HG02973 (cell line): ENCODE data around the gene RBM19.

ENCODE experiments used
- ATAC-seq: cut with Tn5 transposase; IDR thresholded peaks from one replicate; pipeline ENCODE4 v1.9.1; 2021; ENCODE audit warnings: moderate library complexity; ENCODE audit not compliant: unreplicated experiment

Gene RBM19

DNA sequence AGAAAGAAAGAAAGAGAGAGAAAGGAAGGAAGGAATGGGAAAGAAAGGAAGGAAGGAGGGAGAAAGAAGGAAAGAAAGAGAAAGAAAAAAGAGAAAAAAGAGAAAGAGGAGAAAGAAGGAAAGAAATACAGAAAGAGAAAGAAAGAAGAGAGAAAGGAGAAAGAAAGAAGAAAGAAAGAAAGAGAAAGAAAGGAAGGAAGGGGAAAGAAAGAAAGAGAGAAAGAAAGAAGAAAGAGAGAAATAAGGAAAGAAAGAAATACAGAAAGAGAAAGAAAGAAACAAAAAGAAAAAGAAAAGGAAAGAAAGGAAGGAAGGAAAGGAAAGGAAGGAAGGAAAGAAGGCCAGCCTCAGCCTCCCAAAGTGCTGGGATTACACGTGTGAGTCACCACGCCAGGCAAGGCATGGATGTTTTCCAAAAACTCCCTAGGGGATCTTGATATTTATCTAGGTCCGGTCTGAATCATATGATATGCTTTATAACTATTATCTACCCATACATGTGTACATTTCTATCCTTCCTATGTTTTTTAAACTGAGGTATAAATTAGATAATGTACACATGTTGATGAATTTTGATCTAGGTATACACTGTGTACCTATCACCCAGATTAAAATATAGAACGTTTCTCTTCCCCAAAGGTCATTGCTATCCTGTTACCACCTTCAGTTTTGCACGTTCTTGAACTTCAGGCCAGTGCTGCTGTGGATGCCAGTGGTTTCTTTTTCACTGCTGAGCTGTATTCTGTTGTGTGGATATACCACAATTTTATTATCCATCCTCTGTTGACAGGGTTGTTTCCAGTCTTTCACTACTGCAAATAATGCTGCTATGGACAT lies 177.9 kb downstream of the RBM19 start:
- ATAC-seq: no peak

DNA sequence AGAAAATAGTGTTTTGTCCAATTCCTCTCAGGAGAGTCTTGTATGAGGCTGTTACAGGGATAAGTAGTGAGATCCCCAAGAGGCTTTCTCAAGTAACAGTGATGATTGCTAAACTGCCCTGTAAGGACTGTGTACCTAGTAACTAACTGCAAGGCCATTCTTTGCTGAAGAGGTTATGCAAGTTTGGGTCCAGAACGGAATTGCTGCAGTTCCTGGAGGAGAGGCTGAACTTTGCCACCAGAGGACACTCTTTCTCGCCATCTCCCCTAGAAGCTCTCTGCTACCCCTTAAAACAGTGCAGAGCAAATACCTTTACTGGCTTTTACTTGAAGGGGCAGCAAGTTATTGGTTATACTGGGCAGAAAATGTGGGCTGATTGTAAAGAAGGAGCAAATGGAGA lies 180.0 kb downstream of the RBM19 start:
- ATAC-seq: no peak

DNA sequence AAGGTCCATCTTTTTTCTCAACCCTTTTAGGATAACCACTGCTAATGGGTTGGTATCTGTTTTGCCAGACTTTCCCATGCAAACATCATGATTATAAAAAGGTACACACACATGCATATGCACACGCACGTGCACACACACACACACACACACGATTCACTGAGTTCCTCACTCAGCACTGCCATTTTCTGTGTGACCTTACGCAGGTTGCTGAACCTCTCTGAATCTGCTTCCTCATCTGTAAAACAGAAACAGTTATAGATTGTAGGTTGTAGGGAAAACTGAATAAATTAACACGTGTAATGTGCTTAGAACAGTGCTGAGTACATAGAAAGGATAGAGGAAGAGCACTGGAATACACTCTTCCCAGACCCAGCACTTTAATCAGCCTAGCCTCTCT lies 182.3 kb downstream of the RBM19 start:
- no peak for ATAC-seq

DNA sequence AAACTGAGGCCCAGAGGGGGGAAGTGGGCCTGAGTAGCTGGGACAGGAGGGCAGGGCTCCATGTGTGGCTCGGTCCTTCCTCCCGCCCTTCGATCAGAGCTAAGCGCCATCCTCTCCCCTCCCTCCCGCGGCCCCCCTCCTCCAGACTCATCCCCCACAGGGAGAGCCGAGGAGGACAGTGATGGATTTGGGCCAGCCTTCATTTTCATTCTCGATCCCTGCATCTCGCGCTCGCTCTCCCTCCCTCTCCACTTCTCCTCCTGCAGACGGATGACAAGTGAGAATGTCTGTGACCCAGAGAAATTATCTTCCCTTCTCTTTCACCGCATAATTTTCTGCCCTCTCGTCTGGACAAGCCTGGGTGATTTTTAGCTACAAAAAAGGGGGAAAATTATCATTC lies 183.3 kb downstream of the RBM19 start:
- no peak for ATAC-seq

DNA sequence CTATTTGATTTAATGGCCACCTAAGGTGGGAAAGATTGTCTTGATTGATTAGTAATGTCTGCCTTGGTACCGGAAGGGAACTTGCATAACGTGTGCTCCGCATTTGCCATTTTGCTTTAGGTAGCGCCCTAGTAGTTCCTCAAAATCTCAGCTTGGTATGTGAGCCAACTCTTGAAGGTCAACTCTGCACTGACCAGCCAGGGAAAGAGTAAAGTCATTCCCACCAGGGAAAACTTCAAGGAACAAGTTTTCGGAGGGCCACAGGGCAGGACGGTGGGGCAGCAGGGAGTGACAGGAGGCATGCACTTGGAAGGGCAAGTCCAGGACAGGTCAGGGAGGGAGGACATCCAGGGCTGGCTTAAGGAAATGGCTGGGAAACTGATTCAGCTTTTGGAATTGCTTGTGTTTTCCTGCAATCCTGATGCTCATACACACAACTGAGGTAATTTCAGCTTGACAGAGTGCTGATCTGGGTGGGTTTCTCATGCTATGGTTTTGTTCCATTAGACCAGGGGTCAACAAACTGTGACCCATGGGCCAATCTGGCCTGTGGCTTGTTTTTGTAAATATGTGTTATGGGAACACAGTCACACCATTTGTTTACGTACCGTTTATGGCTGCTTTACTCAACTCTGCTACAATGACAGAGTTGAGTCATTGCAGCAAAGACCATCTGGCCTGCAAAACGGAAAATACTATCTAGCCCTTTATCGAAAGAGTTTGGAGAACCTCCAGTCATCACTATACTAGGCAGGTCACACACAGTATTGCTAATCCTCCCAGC lies 184.5 kb downstream of the RBM19 start:
- no peak for ATAC-seq

DNA sequence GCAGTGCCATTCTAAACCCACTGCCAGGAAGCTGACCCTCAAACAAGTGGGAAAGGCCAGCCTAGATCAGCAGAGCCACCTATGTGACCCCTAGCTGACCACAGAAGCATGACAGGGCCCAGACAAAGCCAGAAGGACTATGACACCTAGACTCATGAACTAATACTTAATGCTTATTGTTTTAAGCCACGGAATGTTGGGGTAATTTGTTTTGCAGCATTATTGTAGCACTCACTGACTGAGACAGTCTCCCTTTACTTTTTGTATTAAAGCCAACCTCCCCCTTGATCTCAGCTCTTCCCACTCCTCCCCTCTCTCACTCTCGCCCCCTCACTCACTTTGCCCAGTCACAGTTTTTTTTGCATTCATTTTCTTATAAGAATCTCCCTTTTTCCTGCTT lies 186.4 kb downstream of the RBM19 start:
- no peak for ATAC-seq

DNA sequence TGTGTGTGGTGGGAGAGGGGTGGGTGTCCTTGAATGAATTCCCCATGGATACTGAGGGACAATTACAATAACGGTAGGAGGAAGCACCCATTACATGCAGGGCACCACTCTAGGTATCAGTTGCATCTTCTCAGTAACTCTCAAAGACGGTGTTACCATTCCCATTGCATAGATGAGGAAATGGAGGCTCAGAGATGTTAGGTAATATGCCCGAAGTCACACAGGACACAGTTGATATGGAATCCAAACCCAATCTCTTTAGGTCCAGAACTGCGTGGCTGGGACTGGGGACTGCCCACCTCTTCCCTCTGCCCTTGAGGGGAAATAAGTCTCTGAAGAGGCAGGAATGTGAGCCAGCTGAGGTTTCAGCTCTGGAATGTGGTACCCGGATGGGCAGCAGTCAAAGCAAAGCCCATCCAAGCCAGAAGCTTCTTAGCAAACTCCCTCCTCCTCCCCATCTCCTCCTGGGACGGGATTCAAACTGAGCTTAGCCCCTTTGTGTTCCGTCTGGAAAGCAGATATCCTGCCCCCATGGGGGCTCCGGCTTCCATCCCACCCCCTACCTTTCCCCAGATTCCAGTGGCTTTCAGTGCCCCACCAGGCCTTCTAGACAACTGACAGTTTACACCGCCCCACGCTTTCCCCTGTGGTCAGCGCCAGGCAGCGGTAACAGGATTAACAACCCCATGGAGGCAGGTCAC lies 187.5 kb downstream of the RBM19 start:
- no peak for ATAC-seq

DNA sequence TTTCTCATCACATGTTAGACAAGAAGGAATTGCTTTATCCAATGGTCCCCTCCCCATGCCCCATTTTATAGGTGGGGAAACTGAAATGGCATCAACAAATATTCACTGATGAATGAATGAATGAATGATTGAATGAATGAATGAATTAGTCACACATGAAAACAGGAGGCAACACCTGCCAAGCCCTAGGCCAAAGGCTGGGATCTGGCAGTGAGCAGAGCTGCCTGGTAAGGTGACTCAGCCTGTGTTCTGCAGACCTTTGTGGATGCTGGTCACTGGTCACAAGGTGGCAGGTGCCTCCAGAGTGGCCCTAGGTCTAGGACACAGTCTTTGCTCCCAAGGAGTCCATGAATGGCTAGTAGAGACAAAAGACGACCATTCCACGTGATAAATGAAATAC lies 188.4 kb downstream of the RBM19 start:
- no peak for ATAC-seq

DNA sequence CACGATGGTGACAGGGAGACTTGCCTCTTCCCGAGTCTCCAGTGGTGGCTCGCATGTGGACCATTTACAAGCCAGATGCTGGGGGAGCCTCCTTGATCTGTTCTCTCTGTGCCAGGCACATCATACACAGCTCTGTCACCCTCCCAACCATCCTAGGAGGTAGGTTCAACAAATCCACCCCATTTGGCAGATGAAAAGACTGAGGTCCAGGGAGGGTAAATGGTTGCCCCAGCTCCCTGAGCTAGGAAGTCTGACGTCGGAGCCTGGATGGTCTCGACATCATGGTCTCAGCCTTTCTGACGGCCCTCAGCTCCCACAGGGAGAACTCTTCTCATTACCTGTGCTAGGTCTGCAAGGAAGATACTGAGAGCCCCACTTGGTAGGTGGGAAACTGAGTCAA lies 189.6 kb downstream of the RBM19 start:
- no peak for ATAC-seq

DNA sequence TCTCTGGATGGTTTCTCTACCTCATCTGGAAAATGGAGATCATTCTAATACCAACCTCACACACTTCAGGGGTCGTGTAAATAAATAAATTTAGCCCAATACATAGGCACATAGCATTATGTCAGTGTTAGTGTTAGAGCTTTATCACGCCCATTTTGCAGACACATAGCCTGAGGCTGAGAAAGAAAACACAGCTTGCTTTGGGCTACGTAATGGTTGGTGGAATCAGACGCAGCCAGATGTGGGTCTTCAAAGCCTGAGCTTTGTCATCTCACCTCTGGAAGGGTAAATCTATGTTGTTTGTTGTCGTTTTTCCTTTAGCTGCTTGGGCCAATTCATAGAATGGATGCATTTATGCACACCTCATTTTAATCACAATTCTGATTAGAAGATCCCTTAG lies 191.6 kb downstream of the RBM19 start:
- ATAC-seq: no peak

DNA sequence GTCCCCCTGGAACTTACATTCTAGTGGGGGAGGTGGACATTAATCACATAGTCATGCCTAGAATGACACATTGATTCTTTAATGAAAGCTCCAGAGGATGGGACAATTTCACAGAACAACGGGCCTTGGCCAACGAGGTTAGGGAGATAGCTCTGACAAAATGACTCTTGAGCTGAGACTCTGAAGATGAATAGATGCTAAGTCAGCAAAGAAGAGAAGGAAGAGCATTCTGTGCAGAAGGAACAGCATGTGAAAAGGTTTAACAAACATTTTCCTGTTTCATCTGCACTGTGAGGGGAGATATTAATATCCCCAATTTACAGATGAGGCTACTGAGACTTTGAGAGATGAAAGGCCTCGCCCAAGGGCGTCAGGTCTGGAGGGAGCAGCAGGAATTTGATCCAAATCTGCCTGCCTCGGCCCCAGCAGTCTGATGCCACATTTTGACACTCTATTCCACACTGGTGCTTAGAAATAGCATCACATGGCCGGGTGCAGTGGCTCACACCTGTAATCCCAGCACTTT lies 193.6 kb downstream of the RBM19 start:
- ATAC-seq: no peak

DNA sequence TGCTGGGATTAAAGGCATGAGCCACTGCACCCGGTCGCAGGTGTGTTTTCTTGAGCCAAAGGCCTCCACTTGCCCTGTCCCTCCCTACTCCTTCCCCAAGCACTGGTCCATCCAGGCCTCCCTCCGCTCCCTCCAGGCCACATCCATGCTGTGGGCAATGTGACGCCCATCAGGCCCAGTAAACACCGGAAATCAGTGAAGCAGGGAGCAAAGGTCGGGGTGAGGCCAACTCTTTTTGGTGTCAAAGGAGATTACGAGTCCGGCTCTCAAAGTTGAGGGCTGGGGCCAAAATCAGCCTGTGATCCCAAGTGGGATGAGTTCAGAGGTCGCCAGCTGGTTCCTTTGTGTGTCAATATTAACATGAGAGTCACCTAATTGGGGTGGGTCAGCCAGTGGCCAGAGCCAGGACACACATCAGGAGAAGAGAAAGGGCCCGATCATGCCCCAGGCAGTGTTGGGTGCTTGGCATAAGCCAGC lies 195.7 kb downstream of the RBM19 start:
- ATAC-seq: no peak

DNA sequence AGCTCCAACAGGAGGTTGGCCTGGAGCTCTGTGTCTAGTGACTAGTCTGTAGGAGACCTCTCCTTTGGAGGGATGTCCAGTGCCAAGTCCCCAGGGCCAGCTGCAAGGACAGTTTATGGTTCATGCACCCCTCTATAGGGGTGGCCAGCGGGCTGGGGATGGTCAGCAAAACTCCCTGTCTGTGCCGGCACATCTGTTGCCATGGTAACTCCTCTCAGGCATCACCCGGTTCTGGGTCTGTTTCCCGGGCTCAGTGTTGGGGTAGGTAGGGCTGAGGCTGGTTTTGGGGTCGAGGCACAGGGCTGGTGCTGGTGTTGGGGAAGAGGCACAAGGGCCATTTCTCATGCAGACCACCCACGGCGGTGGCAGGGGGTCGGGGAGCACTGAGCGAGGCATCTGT lies 196.8 kb downstream of the RBM19 start:
- no peak for ATAC-seq

DNA sequence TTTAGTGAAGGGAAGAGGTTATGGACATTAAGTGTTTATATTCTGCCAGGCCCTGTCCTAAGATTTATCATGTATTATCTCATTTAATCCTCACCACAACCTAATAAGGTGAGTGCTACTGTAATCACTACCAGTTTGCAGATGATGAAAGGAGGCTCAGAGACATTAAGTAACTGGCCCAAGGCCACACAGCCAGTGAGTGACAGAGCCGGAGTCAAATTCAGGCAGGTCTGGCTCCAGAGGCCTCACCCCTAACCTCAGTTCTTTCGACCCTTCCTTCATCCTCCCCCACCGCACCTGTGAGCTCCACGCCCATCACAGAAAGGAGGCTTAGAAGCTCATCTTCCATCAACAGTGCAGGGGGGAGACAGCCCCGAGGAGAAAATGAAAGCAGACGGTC lies 197.3 kb downstream of the RBM19 start:
- ATAC-seq: no peak

DNA sequence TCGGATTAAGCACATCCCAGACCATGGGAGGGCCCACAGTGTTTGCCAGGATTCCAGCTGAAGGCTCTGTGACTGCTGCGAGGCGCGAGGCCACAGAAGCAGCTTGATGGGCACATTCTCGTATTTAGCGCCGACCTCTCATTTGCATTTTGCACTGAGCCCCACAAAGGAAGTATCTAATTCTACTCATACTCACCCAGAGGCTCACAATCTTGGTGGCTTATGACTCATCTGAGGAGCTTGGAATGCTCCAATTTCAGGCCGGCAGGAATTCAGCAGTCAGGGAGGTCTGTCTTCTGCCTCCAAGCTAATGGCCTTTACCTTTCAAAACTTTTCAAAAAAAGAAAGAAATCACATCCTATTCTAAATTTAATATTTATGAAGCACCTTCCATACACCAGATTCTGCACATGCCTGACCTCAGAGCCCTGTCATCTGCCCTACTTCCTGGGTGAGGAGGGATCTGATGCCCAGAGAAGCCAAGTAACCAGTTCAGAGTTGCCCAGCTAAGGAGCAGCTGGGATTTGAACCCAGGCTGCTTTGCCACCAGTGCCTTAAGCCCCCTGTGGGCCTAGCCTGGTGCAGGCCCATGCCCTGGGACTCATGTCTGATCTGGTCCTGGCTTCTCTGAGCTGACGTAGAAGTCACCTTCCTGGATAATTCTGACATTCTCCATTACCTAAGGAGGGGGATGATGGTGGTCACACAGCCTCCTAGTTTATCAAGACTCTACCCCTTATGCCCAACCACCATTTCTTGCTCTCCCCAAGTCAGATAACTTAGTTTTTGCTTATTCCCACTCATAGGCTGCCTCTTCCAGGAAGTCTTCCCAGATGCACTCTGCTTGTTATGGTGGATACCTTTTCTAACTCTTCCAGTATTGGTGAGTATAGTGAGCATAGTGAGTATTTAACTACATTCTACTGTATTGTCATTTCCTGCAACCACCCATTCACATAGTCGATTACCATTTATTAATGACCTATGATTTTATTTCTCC lies 198.9 kb downstream of the RBM19 start:
- ATAC-seq: no peak
